GM21786 (cell line): ENCODE results near the gene TNP2.
A peak's percentile ranks its signal among the peaks of the same experiment; 100 is the strongest.

Experiments
- ATAC-seq: cut with Tn5 transposase; IDR thresholded peaks from one replicate; pipeline ENCODE4 v1.9.1; 2021; ENCODE audit not compliant: unreplicated experiment

Gene TNP2

DNA sequence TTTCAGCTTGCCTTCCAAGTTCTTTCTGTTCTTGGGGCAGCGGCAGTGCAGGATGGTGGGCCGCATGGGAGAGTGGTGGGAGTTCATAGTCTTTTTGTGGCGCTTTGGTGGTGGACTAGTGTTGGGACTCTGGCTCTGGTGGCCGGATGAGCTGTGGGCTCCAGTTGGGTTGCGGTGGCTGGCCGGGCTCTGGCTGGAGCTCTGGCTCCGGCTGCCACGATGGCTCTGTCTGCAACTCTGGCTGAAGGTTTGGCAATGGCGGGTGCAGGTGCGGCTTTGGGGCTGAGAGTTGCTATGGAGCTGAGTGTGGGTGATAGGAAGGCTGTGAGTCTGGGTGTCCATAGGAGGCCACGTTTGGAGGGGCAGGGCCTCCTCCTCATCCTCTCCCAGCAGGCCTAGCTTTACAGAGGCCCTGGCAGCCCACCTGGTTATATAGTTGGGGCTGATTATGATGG lies at the start of gene TNP2:
Gene TNP2 (minus strand): TSS at position 405 of the 455 bp plus-strand sequence. CDS start 63 bp downstream, at position 342.
- ATAC-seq = no peak

DNA sequence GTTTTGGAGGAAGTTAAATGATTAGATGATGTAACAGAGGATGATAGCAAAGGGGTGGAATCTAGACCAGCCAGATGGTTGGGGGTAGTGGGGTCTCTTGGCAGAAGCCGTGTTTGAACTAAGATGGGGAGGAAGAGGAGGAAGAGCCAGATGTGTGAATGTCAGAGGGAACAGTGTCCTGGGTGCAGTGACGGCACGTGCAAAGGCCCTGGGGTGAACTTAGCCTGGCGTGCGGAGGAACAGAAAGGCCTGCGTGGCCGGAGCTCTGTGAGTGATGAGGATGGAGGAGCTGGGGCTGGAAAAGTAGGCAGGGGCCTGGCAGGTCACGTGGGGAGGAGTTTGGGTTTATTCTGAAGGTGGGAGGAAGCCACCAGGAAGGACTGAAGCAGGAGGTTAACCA lies 49.7 kb upstream of the TNP2 start:
- no peak for ATAC-seq

- no peak for ATAC-seq
These were observed 47.3 kb upstream of the TNP2 start for GRCh38 chr16:11316331-11317015.

GRCh38 chr16:11315510-11315909 lies 46.4 kb upstream of the TNP2 start:
- no peak for ATAC-seq

- no peak for ATAC-seq
These were observed 45.3 kb upstream of the TNP2 start for GRCh38 chr16:11314309-11314894.

- no peak for ATAC-seq
These were observed 44.6 kb upstream of the TNP2 start for GRCh38 chr16:11313493-11314308.

DNA sequence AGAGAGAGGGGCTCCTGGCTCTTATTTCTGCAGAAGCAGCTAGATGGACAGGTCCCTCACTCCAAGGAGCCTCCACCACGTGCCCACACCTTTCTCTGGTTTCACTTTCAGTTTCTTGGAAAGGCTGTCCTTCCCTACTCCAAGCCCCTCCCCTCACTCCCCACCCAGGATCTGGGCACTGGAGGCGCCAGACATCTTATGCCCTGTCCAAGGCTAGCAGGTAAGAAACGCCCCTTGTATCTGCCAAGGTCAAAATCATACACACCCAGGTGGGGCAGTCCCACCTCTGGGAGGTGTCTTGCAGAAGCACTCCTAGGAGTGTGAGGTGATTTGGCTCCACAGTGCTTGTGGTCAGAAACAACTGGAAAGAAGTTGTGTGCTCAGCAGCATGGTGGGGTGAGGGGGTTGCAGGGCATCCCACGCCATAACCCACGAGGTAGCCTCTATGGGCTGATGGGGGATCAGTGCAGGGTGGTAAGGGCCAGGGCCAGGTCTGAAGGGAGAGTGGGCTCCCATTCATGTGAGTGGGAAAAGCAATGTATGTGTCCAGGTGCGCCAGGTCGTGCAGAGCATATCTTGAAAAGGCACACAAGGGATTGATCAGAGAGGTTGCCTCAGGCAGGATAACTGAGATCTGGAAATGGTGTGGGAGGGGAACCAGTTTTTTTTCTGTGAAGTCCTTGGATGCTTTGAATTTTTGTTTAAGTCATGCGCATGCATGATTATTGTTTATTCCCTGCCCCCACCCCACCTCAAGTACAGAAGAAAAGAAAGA lies 43.8 kb upstream of the TNP2 start:
- ATAC-seq = no peak

- no peak for ATAC-seq
These were observed 42.0 kb upstream of the TNP2 start for GRCh38 chr16:11310997-11311561.

GRCh38 chr16:11310634-11310977 lies 41.5 kb upstream of the TNP2 start:
- ATAC-seq = no peak

DNA sequence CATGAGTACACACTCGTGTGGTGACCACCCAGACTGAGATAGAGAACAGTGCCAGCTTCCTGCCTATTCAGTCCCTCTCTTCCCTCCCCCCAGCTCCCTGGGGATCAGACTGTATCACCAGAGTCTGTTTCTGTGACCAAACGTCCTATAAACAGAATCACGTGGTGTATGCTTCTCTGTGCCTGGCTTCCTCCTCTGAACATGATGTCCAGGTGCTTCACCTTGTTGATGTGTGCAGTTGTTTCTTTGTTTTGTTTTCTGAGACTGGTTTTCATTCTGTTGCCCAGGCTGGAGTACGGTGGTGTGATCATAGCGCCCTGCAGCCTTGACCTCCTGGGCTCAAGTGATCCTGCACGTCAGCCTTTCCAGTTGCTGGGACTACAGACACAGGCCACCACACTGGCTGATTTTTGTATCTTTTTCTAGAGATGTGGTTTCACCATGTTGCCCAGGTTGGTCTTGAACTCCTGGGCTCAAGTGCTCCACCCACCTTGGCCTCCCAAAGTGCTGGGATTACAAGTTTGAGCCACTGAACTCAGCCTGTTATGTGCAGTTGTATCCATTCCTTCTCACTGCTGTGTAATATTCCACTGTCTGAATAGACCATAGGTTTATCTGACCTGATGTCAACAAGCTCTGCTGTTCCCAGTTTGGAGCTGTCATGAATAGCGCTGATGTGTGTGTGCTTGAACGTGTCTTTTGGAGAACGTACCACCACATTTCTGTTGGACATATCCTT lies 40.9 kb upstream of the TNP2 start:
- peak; percentile 34 for ATAC-seq

DNA sequence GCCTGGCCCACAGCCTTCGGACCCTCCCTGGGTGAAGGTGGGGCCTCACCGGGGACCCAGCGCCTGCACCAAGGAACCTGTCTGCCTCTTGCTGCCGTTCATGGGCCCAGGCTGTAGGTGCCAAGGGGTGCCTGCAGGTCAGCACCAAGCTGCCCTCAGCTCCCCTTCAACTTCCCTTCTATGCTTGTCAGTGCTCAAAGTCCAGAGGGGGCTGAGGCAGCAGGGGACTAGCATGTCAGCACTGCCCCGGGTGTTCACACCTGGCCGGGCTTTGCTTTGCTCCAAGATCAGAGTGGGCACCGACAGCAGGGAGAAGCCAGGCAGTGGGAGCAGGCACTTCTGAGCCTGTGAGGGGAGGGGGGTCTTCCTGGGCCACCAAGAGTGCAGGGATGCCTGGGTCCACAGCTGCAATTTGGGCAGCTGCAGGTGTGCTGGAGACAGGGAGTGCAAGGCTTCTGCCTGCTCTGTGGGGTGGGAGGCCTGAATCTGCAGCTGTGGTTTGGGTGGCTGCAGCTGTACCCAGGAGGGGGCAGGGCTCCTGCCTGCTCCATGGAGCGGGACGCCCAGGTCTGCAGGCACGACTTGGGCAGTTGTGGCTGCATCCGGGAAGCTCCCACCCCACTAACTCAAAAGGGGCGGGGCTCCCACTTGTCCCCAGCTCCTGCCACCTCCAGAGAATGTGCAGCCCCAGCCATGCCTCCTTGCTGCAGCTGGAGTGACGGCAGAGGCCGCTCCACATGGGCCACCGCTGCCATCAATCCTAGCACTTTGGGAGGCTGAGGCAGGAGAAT lies 39.6 kb upstream of the TNP2 start:
- ATAC-seq = no peak

DNA sequence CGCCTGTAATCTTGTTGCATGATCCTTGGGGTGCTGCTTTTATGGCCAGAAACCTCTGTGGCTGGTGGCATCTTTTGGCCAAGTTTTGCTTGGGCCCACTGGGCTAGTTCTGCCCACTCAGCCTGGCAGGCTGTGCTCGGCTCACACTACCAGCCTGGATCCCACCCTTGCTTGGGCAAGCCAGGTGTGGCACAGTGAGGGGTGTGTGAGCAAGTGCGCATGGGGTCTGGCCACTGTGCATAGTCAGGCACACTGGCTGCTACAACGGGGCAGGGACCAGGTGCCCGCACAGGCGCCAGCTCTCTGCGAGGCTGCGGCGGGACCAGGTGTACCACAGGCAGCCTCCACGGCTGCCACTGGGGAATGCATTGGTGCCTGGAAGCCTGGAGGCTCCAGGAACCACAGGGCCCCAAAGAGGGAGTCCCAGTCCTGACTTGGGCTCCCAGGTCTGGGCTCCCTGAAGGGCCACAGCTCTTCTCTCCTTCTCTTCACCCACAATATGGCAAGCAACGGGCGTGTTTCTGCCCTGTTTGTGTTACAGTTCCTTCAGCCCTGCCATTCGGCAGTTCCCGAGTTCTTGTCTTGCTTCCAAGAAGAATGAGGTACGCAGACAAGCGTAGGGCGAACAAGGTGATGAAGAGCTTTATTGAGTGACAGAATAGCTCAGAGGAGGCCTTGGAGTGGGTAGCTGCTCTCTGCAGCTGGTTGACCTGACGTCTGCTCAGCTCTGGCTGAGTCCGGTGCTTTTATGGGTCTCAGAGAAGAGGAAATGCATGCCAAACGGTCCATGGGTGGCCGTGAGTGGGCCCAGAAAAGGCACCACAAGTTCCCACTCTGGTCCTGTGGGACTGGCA lies 38.7 kb upstream of the TNP2 start:
- ATAC-seq = no peak

DNA sequence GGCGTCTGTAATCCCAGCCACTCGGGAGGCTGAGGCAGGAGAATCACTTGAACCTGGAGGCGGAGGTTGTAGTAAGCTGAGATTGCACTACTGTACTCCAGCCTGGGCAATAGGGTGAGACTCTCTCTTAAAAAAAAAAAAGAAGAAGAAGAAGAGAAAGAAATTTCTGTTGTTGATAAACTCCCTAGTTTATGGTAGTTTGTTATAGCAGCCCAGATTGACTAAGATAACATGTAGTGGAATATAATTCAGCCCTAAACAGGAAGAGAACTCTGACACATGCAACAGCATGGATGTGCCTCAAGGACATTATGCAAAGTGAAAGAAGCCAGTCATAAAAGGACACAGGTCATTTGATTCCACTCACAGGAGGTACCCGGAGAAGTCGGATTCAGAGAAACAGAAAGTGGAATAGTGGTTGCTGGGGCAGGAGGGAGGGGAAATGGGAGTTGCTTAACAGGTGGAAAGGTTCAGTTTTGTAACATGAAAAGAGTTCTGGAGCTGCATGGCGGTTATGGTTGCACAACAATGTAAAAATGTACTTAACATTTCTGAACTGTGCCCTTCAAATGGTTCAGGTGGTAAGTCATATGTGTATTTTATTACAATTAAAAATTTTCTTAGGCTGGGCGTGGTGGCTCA lies 38.0 kb upstream of the TNP2 start:
- ATAC-seq = no peak

DNA sequence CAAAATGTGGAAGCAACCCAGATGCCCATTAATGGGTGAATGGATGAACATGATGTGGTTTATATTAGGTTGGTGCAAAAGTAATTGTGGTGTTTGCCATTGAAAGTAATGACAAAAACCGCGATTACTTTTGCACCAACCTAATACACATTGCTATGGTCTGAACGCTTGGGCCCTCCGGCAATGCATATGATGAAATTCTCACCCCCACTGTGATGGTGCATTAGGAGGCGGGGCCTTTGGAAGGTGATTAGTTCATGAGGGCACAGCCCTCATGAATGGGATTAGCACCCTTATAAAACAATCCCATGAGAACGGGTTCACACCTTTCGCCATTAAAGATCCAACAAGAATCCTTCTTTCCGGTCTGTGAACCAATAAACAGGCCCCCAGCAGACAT lies 37.3 kb upstream of the TNP2 start:
- ATAC-seq = no peak

DNA sequence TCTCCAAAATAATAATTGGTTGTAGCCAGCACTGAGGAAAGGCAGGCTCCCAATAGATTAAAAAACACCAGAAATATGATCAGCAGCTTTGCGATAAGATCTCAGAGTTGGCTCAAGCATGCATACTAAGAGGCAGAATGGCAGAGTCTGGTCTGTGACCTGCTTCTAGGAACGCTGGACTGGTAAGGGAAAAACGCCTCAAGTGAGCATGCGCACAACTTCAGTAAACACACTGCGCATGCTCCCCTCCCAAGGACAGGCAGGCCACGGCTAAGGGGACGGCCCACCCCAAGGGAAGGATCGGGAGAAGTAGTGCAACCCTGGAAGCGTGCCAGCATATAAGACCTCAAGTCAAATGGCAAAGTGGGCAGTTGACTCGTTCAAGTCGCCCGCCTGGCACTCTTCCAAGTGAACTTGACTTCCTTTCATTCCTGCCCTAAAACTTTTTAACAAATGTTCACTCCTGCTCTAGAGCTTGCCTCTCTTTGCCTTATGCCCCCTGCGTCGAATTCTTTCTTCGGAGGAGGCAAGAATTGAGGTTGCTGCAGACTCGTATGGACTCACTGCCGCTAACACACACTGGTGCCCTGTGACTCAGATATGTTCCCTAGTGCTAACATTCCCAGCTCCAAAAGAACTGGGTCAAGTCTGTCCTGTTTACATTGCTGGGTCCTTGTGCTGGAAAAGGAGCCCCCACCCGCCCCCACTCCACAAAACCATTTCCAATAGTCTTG lies 34.4 kb upstream of the TNP2 start:
- no peak for ATAC-seq

- no peak for ATAC-seq
These were observed 33.9 kb upstream of the TNP2 start for GRCh38 chr16:11302977-11303376.
